GM10266 (cell line): Measurements from ENCODE around the gene SH3BGRL2.

Source experiments
- DNase-seq: peaks from one replicate; pipeline ENCODE4 v3.0.0; 2012; ENCODE audit errors: extremely low spot score
- CTCF ChIP-seq: IDR thresholded peaks from 2 replicates; pipeline ENCODE4 v1.5.1; 2012; ENCODE audit warnings: mild to moderate bottlenecking, low read depth; ENCODE audit not compliant: control insufficient read depth, insufficient read depth; ENCODE audit errors: missing control alignments

Gene SH3BGRL2

GRCh38 chr6:79608334-79609224 lies 22.6 kb upstream of the SH3BGRL2 start:
- no peak for TF ChIP-seq CTCF
- no peak for DNase-seq

- no peak for DNase-seq
Measured at GRCh38 chr6:79609225-79609595, 21.9 kb upstream of the SH3BGRL2 start.

GRCh38 chr6:79610306-79611009 lies 20.7 kb upstream of the SH3BGRL2 start:
- DNase-seq, result no peak
- no peak for TF ChIP-seq CTCF

More at GRCh38 chr6:79609225-79609595, 21.9 kb upstream of the SH3BGRL2 start:
- no peak for TF ChIP-seq CTCF

GRCh38 chr6:79612457-79612856 lies 18.7 kb upstream of the SH3BGRL2 start:
- no peak for DNase-seq
- TF ChIP-seq CTCF, result no peak

GRCh38 chr6:79612918-79613317 lies 18.2 kb upstream of the SH3BGRL2 start:
- DNase-seq, result no peak
- no peak for TF ChIP-seq CTCF

- no peak for DNase-seq
- TF ChIP-seq CTCF, result no peak
Measured at GRCh38 chr6:79613912-79614311, 17.2 kb upstream of the SH3BGRL2 start.
